ENCODE results near the gene SLCO4A1. TPM values are rescaled to one million over a fixed set of nuclear protein-coding genes. Genes with fewer than 3 reads are reported as not detected.

The SLCO4A1 gene
- total and polyA plus RNA-seq, 12 donors, result 0.39 to 27.0 (median 4.9) TPM

- Histone ChIP-seq H3K9me3 (replicated peaks in 1 of 3) (no peaks in the 10 kb centered on the region), H3K4me3 (no peak overlapping the region), H3K4me1 (replicated peaks in 1 of 2) (peaks cover 4 to 9% of the 10 kb centered on the region in 2 donors), H3K27ac (no peak overlapping the region), H3K36me3 (replicated peaks in 1 of 2) (no peaks in the 10 kb centered on the region), H3K27me3 (peaks cover 24% of the 10 kb centered on the region)
- no peak for TF ChIP-seq POLR2A (IDR thresholded peaks at IDR 0.05)
- intact Hi-C loops (cut with DNase I), result no loop called here
- DNase-seq, result no peak
- 78 to 100% (median 90%) methylated on average over 2 to 15 of the region's 15 CpGs for WGBS, 4 donors
Measured at GRCh38 chr20:62597416-62598115, 44.7 kb upstream of the SLCO4A1 start.

GRCh38 chr20:62598761-62599194 lies 43.5 kb upstream of the SLCO4A1 start:
- Histone ChIP-seq H3K4me1 (replicated peaks in 1 of 2) (peaks cover 4 to 19% of the 10 kb centered on the region in 2 donors), H3K9me3 (replicated peaks in 1 of 3) (no peaks in the 10 kb centered on the region), H3K27ac (no peak overlapping the region), H3K36me3 (replicated peaks in 1 of 2) (no peaks in the 10 kb centered on the region), H3K27me3 (peaks cover 24% of the 10 kb centered on the region), H3K4me3 (no peak overlapping the region)
- TF ChIP-seq POLR2A (IDR thresholded peaks at IDR 0.05), result no peak
- TF ChIP-seq, protein P1, sequence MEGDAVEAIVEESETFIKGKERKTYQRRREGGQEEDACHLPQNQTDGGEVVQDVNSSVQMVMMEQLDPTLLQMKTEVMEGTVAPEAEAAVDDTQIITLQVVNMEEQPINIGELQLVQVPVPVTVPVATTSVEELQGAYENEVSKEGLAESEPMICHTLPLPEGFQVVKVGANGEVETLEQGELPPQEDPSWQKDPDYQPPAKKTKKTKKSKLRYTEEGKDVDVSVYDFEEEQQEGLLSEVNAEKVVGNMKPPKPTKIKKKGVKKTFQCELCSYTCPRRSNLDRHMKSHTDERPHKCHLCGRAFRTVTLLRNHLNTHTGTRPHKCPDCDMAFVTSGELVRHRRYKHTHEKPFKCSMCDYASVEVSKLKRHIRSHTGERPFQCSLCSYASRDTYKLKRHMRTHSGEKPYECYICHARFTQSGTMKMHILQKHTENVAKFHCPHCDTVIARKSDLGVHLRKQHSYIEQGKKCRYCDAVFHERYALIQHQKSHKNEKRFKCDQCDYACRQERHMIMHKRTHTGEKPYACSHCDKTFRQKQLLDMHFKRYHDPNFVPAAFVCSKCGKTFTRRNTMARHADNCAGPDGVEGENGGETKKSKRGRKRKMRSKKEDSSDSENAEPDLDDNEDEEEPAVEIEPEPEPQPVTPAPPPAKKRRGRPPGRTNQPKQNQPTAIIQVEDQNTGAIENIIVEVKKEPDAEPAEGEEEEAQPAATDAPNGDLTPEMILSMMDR (IDR thresholded peaks at IDR 0.05), result no peak
- WGBS, 4 donors, result 71 to 82% (median 78%) methylated on average over 9 to 13 of the region's 13 CpGs
- no peak for DNase-seq
- intact Hi-C loops (cut with DNase I), result no loop called here

- 84 to 88% (median 87%) methylated on average over 12 to 34 of the region's 34 CpGs for WGBS, 4 donors
- no peak overlapping the region for H3K4me3 ChIP-seq
- intact Hi-C loops (cut with DNase I), result no loop called here
- no peak overlapping the region for H3K27ac ChIP-seq
- H3K9me3 ChIP-seq (replicated peaks in 1 of 3), result no peaks in the 10 kb centered on the region
- H3K36me3 ChIP-seq (replicated peaks in 1 of 2), result no peaks in the 10 kb centered on the region
- peaks cover 4 to 19% of the 10 kb centered on the region in 2 donors for H3K4me1 ChIP-seq (replicated peaks in 1 of 2)
- peaks cover 28% of the 10 kb centered on the region for H3K27me3 ChIP-seq
- TF ChIP-seq, protein P1 (IDR thresholded peaks at IDR 0.05), result no peak
- no peak for TF ChIP-seq POLR2A (IDR thresholded peaks at IDR 0.05)
- no peak for DNase-seq
Measured at GRCh38 chr20:62599216-62600110, 42.8 kb upstream of the SLCO4A1 start.

GRCh38 chr20:62601172-62601571 lies 41.1 kb upstream of the SLCO4A1 start:
- intact Hi-C loops (cut with DNase I), result no loop called here
- no peaks in the 10 kb centered on the region for H3K36me3 ChIP-seq (replicated peaks in 1 of 2)
- H3K27me3 ChIP-seq, result peaks cover 30% of the 10 kb centered on the region
- no peak overlapping the region for H3K4me3 ChIP-seq
- H3K4me1 ChIP-seq (replicated peaks in 1 of 2), result peaks cover 0 to 13% of the 10 kb centered on the region in 2 donors
- TF ChIP-seq, protein P1 (IDR thresholded peaks at IDR 0.05), result no peak
- TF ChIP-seq POLR2A (IDR thresholded peaks at IDR 0.05), result no peak
- no peak overlapping the region for H3K27ac ChIP-seq
- no peaks in the 10 kb centered on the region for H3K9me3 ChIP-seq (replicated peaks in 1 of 3)
- WGBS, 4 donors, result 72 to 86% (median 78%) methylated on average over 6 of the region's 6 CpGs
- DNase-seq, result no peak

Measured in adrenal gland (tissue), 12 donors.